GM18526 (cell line): Measurements from ENCODE around the gene CASQ1.

Source experiments
- POLR2A ChIP-seq: IDR thresholded peaks from 3 replicates; pipeline ENCODE4 v1.6.1; 2011; ENCODE audit not compliant: insufficient read length; ENCODE audit errors: extremely low read depth

The CASQ1 gene

DNA sequence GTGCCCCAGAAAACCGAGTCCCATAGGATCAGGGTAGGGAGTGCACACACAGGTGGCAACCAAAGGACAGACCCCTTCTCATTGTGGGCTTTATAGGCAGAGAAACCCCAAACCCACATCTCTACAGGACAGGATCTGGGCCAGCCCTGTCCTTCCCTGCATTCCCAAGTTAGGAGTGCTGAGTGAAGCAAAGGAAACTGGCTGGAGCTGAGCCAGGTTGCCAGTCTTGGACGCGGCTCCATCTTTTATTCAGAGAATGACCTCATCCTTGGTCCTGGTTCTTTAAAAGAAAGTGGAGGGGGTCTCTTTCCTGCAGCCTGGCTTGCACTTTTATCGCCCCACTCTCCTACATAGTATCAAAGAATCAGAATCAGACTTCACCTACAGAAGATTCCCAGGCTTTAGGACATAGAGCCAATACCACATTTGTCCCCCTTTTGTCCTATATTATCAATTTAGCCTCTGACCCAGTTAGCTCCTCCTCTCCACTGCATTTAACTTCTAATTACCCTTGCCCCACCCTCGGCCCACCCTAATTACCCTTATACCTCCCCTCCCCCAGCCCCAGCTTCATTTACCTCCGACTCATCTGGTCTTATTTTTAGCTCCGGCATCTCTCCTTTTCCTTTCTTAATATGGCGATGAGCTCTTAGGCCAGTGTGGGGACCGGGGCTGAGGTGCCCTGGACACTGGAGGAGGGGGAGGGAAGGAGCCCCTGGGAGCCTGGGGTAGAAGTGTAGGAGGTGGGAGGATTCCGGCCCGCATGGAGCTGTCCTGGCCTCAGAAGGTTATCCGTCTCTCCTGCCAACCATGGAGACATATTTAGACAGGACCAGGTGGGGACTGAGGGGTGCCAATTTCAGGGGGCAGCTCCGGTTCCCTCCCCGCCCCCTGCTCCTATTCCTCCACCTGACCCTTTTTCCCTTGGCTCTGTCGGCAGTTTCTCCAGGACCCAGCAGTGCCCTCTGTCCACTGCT, at the start of gene CASQ1:
TSS of gene CASQ1 (plus strand) at position 927 of the 977 bp plus-strand sequence. CDS start 177 bp downstream, outside the sequence.
- no peak for TF ChIP-seq POLR2A

DNA sequence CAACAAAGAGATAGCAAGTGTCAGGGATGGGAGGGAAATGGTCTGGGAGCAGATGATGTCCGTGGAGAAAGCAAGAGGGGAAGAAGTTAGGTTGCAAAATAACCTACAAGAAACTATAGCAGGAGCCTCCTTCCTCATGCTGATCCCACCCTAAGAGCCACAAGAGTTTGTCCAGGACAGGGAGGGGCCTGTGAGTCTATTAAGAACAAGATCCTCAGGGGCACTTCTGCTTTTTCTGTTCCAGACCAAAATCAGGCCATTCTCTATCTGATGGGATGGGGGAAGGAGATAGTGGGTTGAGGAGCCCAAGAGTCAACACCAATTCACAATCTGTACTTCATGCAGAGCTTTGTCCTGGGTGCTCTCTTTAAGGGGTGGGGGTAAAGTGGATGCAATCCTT, 46.7 kb upstream of the CASQ1 start:
- TF ChIP-seq POLR2A = no peak

DNA sequence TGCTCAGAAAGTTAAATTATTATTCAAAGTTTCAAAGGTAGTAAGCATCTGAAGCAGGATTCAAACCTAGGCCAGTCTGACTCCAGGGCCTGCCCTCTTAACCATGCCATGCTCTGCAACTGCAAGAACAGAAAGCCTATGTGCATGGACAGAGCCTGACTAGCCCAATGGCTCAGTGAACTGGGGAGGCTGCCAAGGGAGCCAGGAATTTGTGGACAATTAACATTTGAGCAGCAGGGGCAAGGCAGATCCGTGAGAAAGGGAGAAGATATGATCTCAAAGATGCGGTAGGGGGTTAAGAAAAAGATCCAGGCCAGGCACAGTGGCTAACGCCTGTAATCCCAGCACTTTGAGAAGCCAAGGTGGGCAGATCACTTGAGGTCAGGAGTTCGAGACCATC, 45.5 kb upstream of the CASQ1 start:
- TF ChIP-seq POLR2A = no peak

DNA sequence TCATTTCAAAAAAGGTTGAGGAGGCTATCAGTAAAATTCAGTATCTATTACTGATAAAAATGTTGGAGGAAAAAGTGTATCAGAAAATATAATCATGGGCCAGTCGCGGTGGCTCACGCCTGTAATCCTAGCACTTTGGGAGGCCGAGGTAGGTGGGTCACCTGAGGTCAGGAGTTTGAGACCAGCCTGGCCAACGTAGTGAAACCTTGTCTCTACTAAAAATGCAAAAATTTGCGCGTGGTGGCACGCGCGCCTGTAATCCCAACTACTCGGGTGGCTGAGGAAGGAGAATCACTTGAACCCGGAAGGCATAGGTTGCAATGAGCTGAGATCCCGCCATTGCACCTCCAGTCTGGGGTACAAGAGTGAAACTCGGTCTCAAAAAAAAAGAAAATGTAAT, 44.3 kb upstream of the CASQ1 start:
- no peak for TF ChIP-seq POLR2A

DNA sequence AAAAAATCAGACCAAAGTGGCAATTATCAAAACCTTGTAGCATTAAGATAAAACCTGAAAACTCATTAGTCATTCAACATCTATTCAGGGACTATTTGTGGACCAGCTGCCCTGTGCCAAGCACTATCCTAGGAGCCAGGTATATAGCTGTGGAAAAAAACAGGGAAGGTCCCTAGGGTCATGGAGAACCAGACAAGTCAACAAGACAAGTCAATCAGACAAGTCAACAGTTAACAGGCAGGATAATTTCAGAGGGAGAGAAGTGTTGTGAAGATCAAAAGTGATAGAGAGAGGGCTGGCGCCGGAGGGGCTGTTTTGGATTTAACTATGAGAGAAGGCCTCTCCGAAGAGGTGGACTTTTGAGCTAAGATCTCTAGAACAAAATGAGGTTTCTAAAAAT, 42.3 kb upstream of the CASQ1 start:
- no peak for TF ChIP-seq POLR2A

DNA sequence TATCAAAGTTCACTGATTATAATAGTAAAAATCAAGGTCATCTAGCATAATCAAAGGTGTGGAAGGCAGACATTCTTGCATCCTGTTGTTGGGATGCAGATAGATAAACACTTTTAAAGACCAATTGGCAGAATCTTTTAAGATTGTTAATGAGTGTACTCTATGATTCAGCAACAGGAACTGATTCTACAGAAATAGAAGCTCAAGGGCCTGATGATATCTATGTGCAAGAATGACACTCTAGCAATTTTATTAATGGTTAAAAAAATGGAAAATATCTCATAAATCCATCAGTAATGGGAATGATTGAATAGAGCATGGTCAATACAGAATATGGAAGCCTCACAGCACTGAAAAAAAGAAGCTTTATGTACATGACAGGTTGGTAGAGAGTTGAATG, 41.1 kb upstream of the CASQ1 start:
- TF ChIP-seq POLR2A = no peak

DNA sequence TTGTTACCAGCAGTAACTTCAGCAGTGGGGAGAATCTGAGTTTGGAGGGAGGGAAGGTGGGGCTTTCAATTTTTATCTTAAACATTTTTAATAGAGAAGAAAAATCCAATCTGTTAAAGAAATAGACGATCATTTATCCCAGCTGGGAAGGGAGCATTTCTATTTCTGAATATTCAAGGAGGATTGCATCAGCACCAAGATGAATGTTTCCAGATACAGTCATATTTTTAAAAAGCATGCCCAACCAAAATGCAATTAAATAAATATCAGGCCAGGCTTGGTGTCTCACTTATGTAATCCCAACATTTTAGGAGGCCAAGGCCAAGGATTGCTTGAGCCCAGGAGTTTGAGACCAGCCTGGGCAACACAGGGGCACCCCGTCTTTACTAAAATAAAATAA, 40.7 kb upstream of the CASQ1 start:
- no peak for TF ChIP-seq POLR2A

DNA sequence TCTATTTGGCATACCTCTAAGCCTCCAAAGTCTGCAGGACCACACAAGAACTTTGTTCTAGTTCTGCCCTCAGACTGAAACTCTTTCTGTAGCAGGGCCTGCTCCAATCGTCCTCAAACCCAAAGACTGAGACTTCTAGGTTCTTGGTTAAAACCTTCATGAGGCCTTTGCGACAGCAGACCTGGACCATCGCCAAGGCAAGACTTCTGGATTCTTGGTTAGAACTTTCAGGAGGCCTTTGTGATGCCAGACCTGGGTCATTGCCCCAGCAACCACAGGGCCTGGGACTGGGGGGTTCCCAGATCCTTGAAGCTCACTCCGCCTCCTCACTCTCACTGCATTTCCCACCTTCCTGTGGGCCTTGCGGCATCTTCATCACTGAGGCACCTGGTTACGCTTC, 39.1 kb upstream of the CASQ1 start, which contains the start of gene ATP1A4:
TSS of gene ATP1A4 (plus strand) at position 301 of the 400 bp plus-strand sequence. CDS start 438 bp downstream, outside the sequence.
- no peak for TF ChIP-seq POLR2A

DNA sequence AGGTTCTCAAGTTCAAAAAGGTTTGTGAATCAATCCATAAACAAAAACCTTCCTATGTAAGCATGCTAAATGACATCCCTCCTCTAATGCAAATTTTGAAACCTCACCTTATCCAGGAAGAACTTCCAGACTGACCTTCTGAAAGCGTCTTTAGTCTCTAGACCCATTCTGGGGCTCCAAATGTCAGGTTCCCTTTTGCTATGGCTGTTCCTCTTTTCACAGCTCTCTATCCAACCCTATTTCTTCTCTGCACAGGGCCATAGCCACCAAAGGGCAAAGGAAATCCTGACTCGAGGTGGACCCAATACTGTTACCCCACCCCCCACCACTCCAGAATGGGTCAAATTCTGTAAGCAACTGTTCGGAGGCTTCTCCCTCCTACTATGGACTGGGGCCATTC, 35.6 kb upstream of the CASQ1 start:
- no peak for TF ChIP-seq POLR2A

DNA sequence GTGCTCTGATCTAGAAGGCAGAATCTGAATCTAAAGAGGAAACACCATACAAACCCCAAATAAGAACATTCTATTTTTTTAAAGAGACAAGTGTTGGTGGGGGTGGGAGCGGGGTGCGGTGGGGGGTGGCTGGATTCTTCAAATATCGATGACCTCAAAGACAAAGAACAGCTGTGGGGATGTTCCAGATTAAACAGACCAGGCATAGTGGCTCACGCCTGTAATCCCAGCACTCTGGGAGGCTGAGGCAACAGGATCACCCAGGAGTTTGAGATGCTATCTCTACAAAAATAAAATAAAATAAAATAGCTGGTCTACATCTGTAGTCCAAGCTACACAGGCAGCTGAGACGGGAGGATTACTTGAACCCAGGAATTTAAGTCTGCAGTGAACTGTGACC, 34.0 kb upstream of the CASQ1 start:
- TF ChIP-seq POLR2A = no peak

DNA sequence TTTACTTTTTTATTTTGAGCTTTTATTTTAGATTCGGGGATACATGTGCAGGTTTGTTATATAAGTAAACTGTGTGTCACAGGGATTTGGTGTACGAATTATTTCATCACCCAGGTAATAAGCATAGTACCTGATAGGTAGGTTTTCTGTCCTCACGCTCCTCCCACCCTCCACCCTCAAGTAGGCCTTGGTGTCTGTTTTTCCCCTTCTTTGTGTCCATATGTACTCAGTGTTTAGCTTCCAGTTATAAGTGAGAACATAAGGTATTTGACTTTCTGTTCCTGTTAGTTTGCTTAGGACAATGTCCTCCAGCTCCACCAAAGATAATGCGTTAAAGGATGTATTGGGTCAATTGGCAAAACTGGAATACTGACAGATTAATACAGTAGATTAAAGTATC, 33.2 kb upstream of the CASQ1 start:
- TF ChIP-seq POLR2A = no peak

DNA sequence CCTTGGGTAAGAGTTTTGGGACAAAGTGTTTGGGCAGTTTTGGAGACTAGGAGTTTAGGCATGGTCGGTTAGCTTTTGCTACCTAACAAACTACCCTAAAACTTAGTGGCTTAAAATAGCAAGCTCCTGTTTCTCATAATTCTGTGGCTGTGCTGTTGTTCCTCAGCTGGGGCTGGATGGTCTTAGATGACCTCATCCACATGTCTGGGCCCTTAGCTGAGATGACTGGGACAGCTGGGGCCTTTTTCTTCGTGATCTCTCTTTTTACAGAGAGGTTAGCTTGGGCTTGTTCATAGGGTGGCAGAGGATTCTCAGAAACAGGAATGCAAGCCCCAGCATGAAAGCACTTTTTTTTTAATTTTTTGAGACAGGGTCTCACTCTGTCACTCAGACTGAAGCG, 32.3 kb upstream of the CASQ1 start:
- no peak for TF ChIP-seq POLR2A

DNA sequence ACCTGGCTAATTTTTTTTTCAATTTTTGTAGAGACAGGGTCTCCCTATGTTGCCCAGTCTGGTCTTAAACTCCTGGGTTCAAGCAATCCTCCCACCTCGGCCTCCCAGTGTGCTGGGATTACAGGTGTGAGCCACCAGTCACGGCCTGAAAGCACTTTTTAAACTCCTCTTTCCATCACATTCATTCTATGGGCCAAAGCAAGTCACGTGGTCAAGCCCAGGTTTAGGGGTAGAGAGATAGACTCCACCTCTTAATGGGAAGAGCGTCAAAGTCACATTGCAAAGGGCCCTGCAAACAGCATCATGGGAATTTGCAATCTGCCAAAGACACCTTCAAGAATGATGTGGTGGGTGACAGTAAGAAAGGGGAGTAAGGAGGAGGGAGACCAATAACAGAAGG, 31.8 kb upstream of the CASQ1 start:
- TF ChIP-seq POLR2A = no peak

DNA sequence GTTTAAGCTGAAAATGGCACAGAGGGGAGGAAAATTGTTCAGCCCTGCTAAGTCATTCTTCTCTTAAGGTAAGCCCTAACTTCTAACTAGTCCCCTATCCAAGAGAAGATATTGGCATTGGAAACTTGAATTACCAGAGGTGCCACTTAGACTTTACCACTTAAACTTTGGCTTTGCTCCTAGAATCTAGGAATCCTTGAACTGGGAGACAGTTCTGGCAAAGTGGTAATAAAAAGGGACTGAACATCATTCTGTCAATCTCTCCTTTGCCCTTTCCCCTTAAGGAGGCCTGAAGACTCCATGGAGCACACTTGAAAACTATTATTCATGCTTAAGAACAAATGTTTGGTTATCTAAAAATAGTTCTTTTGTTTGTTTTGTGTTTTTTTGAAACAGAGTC, 30.5 kb upstream of the CASQ1 start:
- no peak for TF ChIP-seq POLR2A

DNA sequence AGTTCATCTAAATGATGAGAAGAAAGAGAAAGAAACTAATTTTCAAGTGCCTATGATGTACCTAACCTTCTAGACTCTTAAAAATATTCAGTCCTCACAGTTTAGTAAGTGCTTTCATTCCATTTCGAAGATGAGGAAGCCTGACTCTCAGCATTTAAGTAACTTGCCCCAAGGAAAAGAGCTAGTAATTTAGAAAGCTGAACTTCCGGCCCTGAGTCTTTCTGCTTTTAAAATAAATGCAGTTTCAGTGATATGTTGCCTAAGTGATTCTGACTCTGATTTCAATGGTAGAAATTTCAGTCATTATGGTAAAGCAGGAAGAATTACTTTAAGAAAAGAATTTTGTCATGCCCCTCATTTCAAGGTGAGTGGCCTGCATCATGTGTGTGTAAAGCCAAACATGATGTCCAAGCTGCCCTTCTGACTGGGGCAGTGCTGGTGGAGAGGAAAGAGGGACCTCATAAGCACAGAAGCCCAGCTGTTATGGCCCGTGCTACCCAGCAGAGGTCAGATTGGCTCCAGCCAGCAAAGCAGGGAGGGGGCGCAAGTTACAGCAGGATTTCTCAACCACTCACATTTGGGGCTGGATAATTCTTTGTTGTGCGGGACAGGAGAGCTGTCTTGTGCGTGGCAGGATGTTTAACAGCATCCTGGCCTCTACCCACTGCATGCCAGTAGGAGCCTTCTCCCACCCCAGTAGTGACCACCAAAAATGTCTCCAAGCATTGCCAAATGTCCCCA, 28.2 kb upstream of the CASQ1 start:
- no peak for TF ChIP-seq POLR2A

DNA sequence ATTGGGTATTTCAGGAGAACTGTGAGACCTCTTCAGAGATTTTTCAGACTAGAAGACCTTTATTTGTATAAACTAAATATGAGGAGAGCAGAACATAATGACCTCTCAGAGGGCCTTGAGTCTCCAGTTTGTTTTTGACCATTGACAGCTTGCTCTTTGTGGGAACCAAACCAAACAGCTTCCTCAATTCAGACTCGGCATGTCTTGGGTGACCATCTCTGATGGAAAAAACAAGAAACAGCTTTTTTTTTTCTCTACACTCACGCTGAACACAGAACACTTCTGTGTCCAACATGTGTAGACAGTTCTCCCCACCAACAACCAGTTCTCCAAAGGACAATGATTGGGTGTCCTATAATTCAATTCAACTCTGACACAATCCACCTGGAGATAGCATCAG, 27.4 kb upstream of the CASQ1 start:
- no peak for TF ChIP-seq POLR2A

DNA sequence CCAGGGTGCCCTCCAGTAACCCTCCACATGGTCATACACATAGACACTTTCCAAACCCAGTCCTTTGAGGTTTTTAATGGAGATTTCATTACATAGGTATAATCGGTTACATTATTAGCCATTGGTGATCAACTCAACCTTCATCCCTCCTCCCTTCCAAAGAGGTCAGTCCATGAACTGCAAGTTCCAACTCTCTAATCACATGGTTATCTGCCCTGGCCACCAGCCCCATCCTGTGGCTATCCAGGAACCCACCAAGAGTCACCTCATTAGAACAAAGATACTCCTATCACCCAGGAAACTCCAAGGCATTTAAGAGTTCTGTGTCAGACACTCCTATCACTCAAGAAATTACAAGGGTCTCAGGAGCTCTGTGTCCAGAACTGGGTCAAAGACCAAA, 26.8 kb upstream of the CASQ1 start:
- TF ChIP-seq POLR2A = no peak

DNA sequence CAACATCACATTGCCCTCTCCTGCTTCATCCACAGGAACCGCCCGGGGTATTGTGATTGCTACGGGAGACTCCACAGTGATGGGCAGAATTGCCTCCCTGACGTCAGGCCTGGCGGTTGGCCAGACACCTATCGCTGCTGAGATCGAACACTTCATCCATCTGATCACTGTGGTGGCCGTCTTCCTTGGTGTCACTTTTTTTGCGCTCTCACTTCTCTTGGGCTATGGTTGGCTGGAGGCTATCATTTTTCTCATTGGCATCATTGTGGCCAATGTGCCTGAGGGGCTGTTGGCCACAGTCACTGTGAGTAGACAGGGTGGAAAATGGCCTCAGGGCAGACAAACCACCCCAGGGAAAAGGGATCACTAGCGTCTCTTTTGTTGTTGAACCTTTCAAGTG, 26.3 kb upstream of the CASQ1 start:
- TF ChIP-seq POLR2A = no peak
